Activated CD8-positive, alpha-beta memory T cell treated with anti-CD3 and anti-CD28 coated beads for 1 hour (primary cell): Measurements from ENCODE around the gene TRIM21.
A peak's percentile ranks its signal among the peaks of the same experiment; 100 is the strongest.
"Not testable (repeated sequence)": the region's sequence is repeated elsewhere in the genome, so short reads cannot be mapped to it uniquely, and the experiment has no call there.

Experiments used
- DNase-seq, 2 donors: peaks; one replicate each; pipeline ENCODE4 v3.0.0-alpha.2; 2020; ENCODE audit warnings: low read depth in 1 of 2; ENCODE audit errors: extremely low read depth in 1 of 2

Gene TRIM21

DNA sequence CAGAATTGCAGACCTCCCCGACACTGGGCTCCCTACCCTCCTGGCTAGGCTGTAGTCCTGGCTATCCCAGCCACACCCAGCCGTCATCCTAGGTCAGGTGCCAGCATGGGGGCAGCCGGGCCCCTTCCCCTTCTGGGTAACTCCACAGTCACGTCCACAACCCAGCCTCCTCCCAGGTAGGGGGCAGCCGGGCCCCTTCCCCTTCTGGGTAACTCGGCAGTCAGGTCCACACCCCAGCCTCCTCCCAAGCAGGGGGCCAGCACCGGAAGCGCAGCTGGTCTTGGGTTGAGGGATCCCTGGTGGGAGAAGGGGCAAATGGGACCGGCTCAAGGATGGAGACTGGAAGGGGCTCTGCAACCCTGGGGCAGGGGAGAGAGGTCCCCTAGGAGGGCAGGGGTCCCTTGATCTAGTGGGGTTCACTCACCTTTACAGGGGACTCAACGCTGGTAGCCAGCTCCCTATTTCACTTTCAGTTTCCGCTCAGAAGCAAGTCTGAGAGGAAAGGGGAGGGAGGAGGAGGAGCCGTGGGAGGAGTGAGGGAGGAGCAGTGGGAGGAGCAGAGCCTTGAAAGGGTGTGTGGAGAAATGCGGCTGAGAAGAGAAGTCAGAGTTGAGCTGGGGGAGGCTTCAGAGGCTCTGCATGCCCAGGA is at the start of gene TRIM21:
TRIM21 (minus strand) TSS at position 494 of the 649 bp plus-strand sequence. CDS start 3,293 bp downstream, outside the sequence.
- peak; percentile 68 to 70 for DNase-seq

GRCh38 chr11:4441515-4441914 is 48.0 kb upstream of the TRIM21 start:
- no peak for DNase-seq

GRCh38 chr11:4436411-4436810 is 42.9 kb upstream of the TRIM21 start:
- DNase-seq = no peak

DNA sequence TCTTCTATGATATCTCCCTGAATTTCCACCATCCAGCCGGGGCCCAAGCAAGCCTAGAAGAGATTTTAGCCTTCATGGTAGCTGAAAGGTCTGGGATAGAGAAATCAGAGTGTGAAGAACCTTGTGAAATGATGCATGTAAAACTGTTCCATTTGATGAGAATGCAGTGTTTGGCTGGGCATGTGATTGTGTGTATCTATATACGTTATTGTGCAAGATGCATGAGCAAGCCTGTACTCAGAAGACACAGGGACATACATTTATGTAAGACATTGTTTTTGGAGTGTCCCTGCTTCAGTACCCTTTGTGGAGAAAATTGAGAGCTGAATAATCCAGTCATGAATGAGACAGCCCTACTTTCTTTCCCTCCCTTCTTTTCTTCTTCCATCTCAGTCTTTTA is 40.4 kb upstream of the TRIM21 start:
- no peak for DNase-seq

- DNase-seq = no peak
These were observed 36.5 kb upstream of the TRIM21 start for GRCh38 chr11:4430051-4430450.

DNA sequence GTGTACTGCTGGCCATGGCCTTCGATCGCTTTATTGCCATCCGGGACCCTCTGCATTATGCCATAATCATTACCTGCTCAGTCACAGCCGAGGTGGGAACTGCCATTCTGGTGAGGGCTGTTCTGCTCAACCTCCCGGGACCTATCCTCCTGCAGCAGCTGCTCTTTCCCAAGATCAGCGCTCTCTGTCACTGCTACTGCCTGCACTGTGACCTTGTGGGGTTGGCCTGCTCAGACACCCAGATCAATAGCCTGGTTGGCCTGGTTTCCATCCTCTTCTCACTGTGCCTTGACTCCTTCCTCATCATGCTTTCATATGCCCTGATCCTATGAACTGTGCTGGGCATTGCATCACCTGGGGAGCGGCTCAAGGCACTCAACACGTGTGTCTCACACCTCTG is 24.9 kb upstream of the TRIM21 start:
- no peak for DNase-seq

- no peak for DNase-seq
These were observed 23.3 kb upstream of the TRIM21 start for GRCh38 chr11:4416816-4417215.

DNA sequence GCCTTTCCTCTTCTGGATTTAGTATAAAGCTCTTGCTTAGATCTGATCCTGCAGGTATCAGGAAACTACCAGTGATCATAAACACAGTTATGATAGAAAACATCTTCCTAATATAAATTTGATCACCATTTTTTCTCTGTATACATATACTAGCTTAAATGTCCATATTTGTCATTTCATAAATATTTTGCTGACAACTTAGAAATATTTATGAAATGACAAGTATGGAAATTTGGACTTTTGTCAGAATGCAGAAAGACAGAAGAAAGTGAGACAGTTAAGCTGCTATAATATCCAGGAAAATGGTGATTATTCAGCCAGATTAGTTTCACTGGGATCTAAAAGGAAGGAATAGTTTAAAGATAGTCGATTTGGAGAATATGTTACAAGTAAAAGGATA is 22.8 kb upstream of the TRIM21 start:
- no peak for DNase-seq

DNA sequence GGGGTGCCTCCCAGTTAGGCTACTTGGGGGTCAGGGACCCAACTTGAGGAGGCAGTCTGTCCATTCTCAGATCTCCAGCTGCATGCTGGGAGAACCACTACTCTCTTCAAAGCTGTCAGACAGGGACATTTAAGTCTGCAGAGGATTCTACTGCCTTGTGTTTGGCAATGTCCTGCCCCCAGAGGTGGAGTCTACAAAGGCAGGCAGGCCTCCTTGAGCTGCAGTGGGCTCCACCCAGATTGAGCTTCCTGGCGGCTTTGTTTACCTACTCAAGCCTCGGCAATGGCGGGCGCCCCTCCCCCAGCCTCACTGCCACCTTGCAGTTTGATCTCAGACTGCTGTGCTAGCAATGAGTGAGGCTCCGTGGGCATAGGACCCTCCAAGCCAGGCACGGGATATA is 12.7 kb upstream of the TRIM21 start:
- DNase-seq = not testable (repeated sequence)

GRCh38 chr11:4393858-4394223 is 339 bp upstream of the TRIM21 start:
- DNase-seq = no peak

DNA sequence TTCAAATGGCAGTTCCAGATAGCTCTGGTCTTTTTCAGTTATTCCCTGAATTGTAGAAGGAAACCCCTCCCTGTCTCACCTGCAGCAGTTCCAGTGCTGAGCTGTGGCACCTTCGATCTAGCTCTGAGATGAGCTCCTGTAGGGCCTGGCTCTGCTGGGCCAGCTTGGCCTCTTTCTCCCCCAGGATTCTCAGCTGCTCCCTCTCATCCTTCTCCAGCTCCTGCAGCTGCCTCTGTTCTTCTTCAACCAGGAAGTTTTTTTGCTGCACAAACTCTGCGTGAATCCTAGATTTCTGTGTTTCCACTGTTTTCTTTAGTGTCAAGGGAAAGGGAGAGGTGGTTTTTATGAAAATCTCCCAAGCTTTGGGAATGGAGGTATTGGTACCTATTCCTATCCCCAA is 5.3 kb downstream of the TRIM21 start:
- no peak for DNase-seq

DNA sequence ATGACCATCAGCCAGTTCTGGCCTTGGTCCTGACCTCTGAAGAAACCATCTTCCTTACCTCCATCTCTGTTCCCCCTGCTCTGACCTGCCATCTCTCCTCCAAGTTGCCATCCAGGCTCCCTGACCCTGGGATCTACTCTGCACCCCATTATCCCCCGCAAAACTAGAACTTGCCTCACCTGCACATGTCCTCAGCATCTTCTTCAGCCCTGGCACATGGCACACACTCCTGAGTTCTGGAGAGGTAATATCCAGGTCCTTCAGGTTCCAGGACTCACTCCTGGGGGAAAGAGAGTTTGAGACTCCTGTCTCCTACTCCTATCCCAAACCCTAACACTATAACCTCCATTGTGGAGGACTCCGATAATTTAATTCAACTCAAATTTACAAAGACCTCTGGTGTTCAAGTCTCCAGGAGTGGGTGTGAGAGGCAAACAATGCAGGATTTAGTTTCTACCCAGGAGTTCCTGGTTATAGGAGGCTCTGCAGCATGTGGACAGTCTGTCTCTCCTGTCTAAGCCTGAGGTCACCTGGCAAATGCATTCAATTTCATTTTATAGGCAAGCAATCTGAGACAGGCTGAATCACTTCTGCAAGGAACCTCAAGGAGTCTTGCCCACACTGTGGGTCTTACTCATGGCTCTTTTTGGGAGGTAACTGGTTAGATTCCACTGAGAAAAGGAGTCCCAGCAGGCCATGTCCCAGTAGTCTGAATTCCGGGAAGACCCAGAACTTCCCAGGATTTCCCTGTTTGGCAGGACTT is 7.3 kb downstream of the TRIM21 start:
- DNase-seq = no peak

DNA sequence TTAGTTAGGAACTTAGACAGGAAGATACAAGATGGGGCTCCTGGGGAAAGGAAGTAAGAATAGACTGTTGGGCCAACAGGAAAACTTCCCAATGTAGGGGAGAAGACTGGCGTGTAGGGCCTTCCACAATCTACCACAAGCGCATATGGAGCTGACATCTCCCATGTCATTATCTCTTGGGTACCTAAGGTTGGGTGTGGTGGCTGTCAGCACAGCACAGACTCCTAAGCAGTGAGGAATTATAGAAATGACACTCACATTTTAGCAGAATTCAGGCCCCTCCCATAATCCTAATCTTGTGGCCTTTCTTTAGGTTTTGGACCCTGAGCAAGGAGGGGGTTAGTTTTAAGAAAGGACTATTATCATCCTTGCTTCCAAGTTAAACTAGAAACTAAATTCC is 11.6 kb downstream of the TRIM21 start:
- DNase-seq = no peak

DNA sequence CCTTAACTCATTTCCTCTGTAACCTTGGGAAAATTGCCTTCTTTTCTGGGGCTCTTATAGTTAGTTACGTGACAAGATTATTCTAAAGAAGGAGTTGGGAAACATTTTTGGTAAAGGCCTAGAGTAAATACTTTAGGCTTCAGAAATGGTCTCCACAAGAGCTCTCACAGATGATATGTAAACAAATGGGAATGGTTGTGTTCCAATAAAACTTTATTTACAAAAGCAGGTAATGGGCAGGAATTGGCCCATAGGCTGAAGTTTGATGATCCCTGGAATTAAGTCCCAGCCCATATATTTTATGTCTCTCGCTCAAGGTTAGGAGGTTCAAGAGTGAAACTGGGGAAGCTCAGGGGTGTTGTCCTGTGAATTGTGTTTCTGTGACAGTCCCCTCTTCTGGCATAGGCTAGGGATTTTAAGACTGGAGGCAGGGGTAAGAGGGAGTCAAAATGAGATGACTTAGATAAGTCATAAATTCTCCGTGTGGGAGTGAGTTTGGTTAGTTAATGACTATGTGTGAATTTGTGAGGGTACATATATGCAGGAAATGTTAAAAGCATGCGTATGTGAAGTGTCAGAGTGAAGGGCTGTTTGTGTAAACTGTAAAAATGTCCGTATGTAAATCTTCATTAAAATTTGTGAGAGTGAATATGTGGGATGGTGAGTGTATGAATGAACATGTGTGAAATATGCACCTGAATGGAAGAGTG is 17.9 kb downstream of the TRIM21 start:
- no peak for DNase-seq

DNA sequence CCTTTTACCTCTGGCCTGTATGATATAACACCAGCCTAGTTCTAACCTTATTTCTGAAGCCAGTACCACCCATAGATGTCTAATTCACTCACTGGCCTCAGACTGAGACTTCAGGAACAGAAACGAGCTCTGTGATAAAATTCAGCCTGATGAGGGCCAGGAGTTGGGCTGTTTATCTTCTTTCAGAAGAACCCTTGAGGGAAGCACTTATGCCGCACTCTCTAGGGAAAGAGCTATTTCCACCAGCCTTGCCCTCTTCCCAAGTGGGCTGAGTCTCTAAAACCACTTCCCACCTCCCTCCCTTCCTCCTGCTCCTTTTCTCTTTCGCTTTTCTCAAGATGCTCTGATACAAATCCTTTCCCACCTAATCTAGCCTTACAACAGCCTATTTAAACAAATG is 23.3 kb downstream of the TRIM21 start:
- no peak for DNase-seq

DNA sequence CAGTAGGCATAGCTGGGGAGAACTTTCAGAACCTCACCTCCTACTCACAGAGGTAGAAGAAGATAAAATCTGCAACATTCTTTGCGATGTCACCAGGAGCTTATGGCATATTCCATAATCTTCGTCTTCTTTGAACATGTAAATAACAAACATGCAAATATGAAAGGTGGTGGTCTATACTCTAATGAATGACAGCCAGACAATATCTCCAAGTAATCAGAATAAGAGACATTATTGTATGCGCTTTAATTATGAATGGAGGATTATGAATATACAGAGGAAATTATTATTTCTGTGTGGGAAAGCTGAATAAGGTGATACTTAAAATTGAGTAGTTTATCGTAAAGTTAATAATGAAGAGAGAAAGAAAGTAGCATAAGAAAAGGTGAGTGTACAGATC is 25.2 kb downstream of the TRIM21 start, which contains the start of gene OR52B4:
OR52B4 (minus strand) TSS at position 101 of the 400 bp plus-strand sequence; CDS start at position 10, 91 bp downstream.
- DNase-seq = no peak

GRCh38 chr11:4348142-4348541 is 45.4 kb downstream of the TRIM21 start:
- DNase-seq = not testable (repeated sequence)

DNA sequence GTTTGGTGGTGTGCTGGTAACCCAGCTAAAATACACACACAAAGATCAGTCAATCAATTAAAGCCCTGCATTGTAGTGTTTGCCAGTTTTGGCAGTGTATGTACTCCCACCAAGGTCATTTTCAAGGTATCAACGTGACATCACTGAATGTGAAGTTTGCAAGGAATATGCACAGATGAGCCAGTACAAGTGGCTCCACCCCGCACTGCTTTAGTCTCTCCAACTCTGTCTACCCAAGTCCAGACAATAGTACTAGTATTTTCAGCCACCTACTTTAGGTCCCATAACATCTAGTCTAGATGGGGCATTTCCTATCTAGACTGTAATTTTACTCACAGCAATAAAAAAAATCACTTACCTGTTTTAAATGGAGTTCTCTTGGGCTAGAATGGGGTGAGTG is 48.1 kb downstream of the TRIM21 start:
- not testable (repeated sequence) for DNase-seq
